ENCODE data around the gene SGK1. TPM values are rescaled to one million over a fixed set of nuclear protein-coding genes. Genes with fewer than 3 reads are reported as not detected.
"Not testable (repeated sequence)": the region's sequence is repeated elsewhere in the genome, so short reads cannot be mapped to it uniquely, and the experiment has no call there.

Gene SGK1
- total RNA-seq, 2 experiments from 2014 or later = 39.7 to 41.0 TPM

DNA sequence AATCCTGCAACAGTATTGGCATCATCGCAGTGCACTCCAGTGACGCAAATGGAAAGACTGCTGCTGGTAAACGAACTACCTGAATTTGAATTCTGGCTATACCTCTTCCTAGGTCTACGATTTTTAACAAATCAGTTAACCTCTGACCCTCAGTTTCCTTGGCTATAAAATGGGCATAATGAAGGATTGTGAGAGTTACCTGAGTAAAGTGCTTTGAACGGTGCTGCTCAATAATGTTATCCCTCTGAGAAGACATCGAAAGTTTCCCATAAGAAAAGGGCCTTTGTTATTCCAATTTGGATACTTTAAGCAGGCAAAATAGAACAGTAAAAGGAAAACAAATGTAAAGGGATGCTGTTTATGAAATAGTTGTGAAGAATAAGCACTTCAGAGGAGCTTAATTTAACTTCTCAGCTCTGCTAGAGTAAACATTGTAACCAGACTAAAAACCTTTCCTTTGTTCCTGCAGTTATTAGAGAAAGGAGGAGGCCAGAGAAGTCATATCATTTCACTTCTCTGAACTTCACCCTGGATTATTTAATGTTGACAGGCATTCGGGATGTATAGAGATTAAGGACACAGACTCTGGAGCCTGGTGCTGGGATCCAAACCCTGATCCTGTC lies 5.8 kb downstream of the SGK1 start:
- ChIA-PET CTCF (interaction anchor here (0.6 kb wide), 1 partner anchor 40 kb away, joined by 4 read pairs; no protein-coding TSS in a partner anchor), POLR2A (no interaction called here)
- Mint-ChIP-seq H3K27ac (no peak overlapping the region), H3K27me3 (peaks cover 4% of the 10 kb centered on the region), H3K36me3 (no peaks in the 10 kb centered on the region), H3K9me3 (no peaks in the 10 kb centered on the region), H3K4me3 (no peak overlapping the region), H3K4me1 (ENCODE audit: low read depth) (peaks cover 10% of the 10 kb centered on the region)
- intact Hi-C loops (cut with micrococcal nuclease) = no loop called here
- no peak for DNase-seq

DNA sequence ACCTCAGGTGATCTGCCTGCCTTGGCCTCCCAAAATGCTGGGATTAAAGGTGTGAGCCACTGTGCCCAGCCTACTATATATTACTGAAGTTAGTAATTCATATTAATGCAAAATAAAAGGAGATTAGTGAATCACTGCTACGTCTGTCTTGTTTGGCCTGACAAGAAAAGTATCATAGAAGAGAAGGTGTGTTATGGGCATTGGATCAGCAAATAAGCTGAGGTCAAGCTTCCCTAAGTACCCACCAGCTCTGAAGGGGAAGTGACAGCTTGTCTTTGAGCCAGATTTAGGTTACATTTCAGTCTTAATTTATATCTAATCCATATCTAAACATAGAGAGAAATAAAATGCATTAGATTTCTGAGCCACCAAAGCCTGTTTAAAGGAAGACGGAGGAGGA lies 7.1 kb downstream of the SGK1 start:
- Mint-ChIP-seq H3K4me1 (ENCODE audit: low read depth) (peaks cover 7% of the 10 kb centered on the region), H3K27ac (no peak overlapping the region), H3K36me3 (no peaks in the 10 kb centered on the region), H3K27me3 (peaks cover 2% of the 10 kb centered on the region), H3K4me3 (no peak overlapping the region), H3K9me3 (no peaks in the 10 kb centered on the region)
- intact Hi-C loops (cut with micrococcal nuclease) = no loop called here
- no peak for DNase-seq
- CTCF ChIA-PET = no interaction called here
- POLR2A ChIA-PET = no interaction called here

DNA sequence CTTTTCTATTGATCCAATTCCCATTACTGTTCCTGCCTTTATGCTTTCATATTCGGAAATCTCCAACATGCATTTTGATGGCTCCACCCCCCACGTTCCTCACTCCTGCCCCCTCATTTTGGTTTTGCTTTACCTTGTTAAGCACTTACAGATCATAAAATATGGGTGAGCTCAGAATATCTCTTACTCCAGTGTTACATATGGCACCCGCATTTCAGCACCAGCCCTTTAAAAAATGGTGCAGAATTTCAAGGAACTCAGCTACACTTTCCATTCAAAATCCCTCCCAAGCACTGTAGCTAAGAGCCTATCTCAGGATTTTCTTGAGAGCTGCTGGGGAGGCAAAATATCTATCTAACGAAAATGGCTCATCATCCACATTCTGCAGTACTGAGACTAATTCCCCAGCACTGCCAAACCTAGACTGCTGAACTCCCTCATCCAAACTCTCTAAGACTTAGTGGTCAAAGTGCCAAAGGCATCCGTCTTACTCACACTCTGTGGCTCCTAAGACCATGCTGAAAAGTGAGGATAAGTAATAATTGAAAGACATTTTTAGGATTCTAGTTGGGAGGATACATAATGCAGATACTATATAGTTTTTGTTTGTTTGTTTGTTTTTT lies 7.8 kb downstream of the SGK1 start:
- intact Hi-C loops (cut with micrococcal nuclease) = no loop called here
- H3K9me3 Mint-ChIP-seq = no peaks in the 10 kb centered on the region
- POLR2A ChIA-PET = interaction anchor here (0.6 kb wide), 1 partner anchor 34 kb away, joined by 3 read pairs; no protein-coding TSS in a partner anchor

DNA sequence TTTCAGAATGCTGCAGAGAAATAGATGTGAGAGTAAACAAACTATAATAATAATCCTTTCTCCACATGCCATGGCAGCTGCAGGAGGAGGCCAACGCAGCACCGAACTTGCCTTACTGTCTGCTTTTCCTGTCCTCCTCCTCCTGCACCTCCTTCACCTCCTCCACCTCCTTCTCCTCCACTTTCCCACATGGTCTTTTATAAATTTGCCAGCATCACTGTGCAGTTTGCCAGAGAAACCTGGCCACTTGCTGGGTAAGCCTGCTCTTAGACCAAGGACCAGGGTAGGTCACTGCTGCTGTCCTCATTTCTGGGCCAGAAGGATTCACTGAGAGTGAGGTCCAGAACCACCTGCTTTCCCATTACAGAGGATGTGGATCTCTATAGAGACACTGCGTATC lies 8.7 kb downstream of the SGK1 start:
- Mint-ChIP-seq H3K4me3 (no peak overlapping the region), H3K27me3 (peaks cover 2% of the 10 kb centered on the region), H3K36me3 (no peaks in the 10 kb centered on the region), H3K9me3 (no peaks in the 10 kb centered on the region), H3K27ac (no peak overlapping the region), H3K4me1 (ENCODE audit: low read depth) (peaks cover 10% of the 10 kb centered on the region)
- no peak for DNase-seq
- CTCF ChIA-PET = no interaction called here
- intact Hi-C loops (cut with micrococcal nuclease) = no loop called here
- POLR2A ChIA-PET = no interaction called here

More for the DNA sequence above, 7.8 kb downstream of the SGK1 start:
- Mint-ChIP-seq H3K36me3 (no peaks in the 10 kb centered on the region), H3K4me3 (no peak overlapping the region), H3K27ac (no peak overlapping the region), H3K27me3 (peaks cover 2% of the 10 kb centered on the region), H3K4me1 (ENCODE audit: low read depth) (peaks cover 7% of the 10 kb centered on the region)
- no peak for DNase-seq
- CTCF ChIA-PET = no interaction called here

DNA sequence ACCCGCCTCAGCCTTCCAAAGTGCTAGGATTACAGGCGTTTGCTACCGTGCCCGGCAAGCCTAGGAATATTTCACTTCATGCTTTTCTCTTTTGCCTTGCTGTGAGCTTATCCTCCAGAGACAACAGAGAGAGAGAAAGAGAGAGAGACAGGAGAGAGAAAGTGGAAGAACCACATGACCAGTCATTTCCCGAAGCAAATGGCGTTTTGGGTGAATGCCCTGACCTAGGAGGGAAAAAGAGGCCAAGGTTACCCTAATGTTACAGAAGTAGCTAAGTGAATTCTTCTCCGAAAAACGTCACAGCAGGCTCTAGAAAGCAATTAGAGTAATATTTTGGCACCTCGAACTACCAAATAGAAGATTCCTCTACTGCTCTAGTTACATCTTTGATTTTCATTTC lies 9.1 kb downstream of the SGK1 start:
- intact Hi-C loops (cut with micrococcal nuclease) = no loop called here
- H3K36me3 Mint-ChIP-seq = no peaks in the 10 kb centered on the region
- H3K27ac Mint-ChIP-seq = no peak overlapping the region
- peaks cover 10% of the 10 kb centered on the region for H3K4me1 Mint-ChIP-seq (ENCODE audit: low read depth)
- H3K9me3 Mint-ChIP-seq = no peaks in the 10 kb centered on the region
- no peak overlapping the region for H3K4me3 Mint-ChIP-seq
- CTCF ChIA-PET = no interaction called here
- peaks cover 2% of the 10 kb centered on the region for H3K27me3 Mint-ChIP-seq
- DNase-seq = no peak
- POLR2A ChIA-PET = no interaction called here

DNA sequence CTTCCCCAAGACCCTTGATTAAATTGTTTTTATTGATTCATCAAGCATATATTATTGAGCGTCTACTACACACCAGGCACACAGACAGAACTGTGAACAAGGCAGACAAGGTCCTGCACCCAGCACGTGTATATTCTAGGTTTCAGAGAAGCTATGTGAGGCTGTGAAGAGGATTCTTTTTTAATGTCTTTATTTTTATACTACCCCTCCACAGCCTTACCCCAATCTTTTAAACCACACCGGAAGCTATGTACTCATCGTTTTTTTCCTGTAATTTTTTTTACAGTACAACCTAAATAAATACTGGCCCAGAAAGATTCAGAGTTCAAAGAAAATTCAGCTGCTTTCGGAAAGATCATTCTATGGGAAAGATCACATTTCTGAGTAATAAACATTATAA lies 10.0 kb downstream of the SGK1 start:
- H3K9me3 Mint-ChIP-seq = no peaks in the 10 kb centered on the region
- no peaks in the 10 kb centered on the region for H3K27me3 Mint-ChIP-seq
- H3K27ac Mint-ChIP-seq = no peak overlapping the region
- intact Hi-C loops (cut with micrococcal nuclease) = no loop called here
- H3K4me1 Mint-ChIP-seq (ENCODE audit: low read depth) = peaks cover 3% of the 10 kb centered on the region
- no peak for DNase-seq
- H3K36me3 Mint-ChIP-seq = no peaks in the 10 kb centered on the region
- POLR2A ChIA-PET = no interaction called here
- CTCF ChIA-PET = no interaction called here
- H3K4me3 Mint-ChIP-seq = no peak overlapping the region

DNA sequence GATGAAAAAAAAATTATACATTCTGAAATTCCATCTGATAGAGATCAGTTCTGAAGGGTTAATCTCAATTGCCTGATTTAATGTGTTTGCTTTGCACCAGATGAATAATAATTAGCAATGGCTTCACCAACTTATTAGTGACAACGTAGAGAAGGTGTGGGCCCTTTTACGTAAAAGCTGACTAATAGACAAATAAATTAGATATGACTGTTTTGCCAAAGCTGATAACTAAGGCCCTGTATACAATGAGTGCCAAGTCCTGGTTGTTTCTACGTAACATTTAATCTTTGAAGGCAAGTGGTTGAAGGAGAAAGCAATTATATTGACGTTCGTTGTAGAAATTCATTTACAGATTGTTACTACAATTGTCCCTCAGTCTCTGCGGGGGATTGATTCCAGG lies 10.8 kb downstream of the SGK1 start:
- no peak overlapping the region for H3K27ac Mint-ChIP-seq
- ChIA-PET POLR2A (no interaction called here), CTCF (no interaction called here)
- no peaks in the 10 kb centered on the region for H3K9me3 Mint-ChIP-seq
- DNase-seq = no peak
- H3K4me3 Mint-ChIP-seq = no peak overlapping the region
- no peaks in the 10 kb centered on the region for H3K27me3 Mint-ChIP-seq
- H3K36me3 Mint-ChIP-seq = no peaks in the 10 kb centered on the region
- intact Hi-C loops (cut with micrococcal nuclease) = no loop called here
- peaks cover 3% of the 10 kb centered on the region for H3K4me1 Mint-ChIP-seq (ENCODE audit: low read depth)

DNA sequence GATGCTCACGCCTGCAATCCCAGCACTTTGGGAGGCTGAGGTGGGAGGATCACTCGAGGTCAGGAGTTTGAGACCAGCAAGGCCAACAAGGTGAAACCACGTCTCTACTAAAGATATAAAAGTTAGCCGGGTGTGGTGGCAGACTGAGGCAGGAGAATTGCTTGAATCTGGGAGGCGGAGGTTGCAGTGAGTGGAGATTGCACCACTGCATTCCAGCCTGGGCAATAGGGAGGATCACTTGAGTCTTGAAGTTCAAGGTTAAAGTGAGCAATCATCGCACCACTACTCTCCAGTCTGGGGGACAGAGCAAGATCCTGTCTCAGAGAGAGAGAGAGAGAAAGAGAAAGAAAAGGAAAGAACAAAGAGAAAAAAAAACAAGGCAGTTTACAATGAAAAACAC lies 13.5 kb downstream of the SGK1 start:
- CTCF ChIA-PET; H3K27me3 Mint-ChIP-seq; H3K27ac Mint-ChIP-seq; H3K36me3 Mint-ChIP-seq; DNase-seq; H3K9me3 Mint-ChIP-seq; intact Hi-C loops (cut with micrococcal nuclease); POLR2A ChIA-PET; H3K4me1 Mint-ChIP-seq (ENCODE audit: low read depth); H3K4me3 Mint-ChIP-seq: not testable (repeated sequence)

DNA sequence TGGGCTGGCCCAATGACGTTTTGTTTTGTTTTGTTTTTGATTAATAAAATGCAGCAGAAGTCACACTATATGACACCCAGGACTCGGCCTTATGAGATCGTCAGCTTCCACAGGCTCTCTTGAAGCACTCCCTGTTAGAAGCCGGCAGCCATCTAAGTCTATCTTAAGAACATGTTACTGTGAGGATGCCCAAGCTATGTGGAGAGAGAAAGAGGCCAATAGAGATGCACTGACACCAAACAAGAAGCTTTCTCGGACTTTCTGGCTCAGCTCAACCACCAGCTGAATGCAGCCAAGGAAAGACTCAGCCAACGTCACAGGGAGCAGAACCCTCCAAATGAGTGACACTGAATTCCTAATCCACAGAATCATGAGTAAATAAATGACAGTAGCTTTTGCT lies 14.0 kb downstream of the SGK1 start:
- intact Hi-C loops (cut with micrococcal nuclease) = no loop called here

DNA sequence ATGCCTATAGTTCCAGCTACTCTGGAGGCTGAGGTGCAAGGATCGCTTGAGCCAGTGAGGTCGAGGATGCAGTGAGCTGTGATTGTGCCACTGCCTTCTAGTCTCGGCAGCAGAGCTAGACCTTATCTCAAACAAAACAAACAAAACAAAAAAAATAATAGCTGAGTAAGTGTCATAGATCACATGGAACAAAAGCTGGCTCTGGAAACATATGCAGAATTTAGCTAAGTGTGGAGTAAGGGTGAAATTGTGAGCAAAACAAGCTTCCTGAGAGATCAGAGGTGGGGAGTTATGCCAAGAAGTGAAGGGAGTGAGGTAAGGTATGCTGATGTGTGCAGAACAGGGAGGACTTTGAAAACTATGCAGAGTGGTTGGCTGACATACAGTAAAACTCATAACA lies 18.7 kb downstream of the SGK1 start:
- Mint-ChIP-seq H3K27ac (no peak overlapping the region), H3K27me3 (no peaks in the 10 kb centered on the region), H3K4me3 (no peak overlapping the region), H3K4me1 (ENCODE audit: low read depth) (peaks cover 3% of the 10 kb centered on the region), H3K36me3 (no peaks in the 10 kb centered on the region), H3K9me3 (no peaks in the 10 kb centered on the region)
- no peak for DNase-seq
- ChIA-PET POLR2A (interaction anchor here (0.7 kb wide), 1 partner anchor 19 kb away, joined by 4 read pairs; the partner anchor contains the start of gene SGK1), CTCF (interaction anchor here (0.7 kb wide), 1 partner anchor 253 kb away, joined by 3 read pairs; no protein-coding TSS in a partner anchor)
- intact Hi-C loops (cut with micrococcal nuclease) = no loop called here

More for the DNA sequence above, 14.0 kb downstream of the SGK1 start:
- ChIA-PET CTCF (no interaction called here), POLR2A (no interaction called here)
- Mint-ChIP-seq H3K36me3 (no peaks in the 10 kb centered on the region), H3K4me3 (no peak overlapping the region), H3K27ac (no peak overlapping the region), H3K9me3 (no peaks in the 10 kb centered on the region), H3K4me1 (ENCODE audit: low read depth) (peaks cover 6% of the 10 kb centered on the region), H3K27me3 (no peaks in the 10 kb centered on the region)
- DNase-seq = no peak

DNA sequence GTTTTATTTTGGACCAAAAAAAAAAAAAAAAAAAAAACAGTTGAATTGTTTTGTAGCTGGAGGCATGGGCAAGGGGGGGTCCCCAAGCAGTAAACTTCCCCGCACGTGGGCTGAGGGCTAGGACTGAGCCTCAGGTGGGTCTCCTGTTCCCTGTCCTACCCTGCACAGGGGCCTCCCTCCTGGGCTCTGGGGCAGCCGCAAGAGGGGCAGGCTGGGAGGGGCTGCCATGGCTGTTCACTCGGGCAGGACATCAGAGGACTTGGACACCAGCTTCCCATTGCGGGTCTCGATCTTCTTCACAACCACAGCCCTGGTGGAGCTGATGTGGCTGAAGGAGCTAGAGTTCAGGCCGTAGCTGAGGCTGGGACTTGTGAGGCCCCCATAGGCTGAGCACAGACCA lies 21.1 kb downstream of the SGK1 start:
- ChIA-PET CTCF (interaction anchor here (0.6 kb wide), 1 partner anchor 180 kb away, joined by 3 read pairs; no protein-coding TSS in a partner anchor), POLR2A (no interaction called here)
- Mint-ChIP-seq H3K4me1 (ENCODE audit: low read depth) (peaks cover 3% of the 10 kb centered on the region), H3K9me3 (no peaks in the 10 kb centered on the region), H3K27ac (no peak overlapping the region), H3K36me3 (no peaks in the 10 kb centered on the region), H3K27me3 (no peaks in the 10 kb centered on the region), H3K4me3 (no peak overlapping the region)
- no peak for DNase-seq
- intact Hi-C loops (cut with micrococcal nuclease) = no loop called here

DNA sequence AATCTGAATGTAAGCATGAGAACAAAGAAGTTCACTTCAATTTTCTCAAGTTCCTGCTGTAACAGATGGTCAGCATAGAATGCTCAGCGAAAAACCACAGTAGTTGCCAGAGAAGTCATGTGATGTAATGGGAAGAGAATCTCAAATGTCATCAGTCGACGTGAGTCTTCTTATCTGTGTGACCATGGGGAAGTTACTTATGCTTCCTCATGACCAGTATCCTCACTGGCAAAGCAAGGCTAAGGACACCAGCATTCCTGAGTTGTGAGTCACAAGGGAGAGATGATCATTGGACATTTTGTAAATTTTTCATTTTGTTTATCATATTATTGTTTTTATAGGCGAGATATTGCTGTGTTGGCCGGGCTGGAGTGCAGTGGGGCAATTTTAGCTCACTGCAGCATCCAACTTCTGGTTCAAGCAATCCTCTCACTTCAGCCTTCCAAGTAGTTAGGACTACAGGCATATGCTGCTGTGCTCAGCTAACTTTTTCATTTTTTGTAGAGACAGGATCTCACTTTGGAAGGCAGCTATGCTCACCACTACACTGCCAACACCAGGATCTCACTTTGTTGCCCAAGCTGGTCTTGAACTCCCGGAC lies 21.9 kb downstream of the SGK1 start:
- ChIA-PET CTCF (interaction anchor here (0.5 kb wide), 1 partner anchor 479 kb away, joined by 3 read pairs; no protein-coding TSS in a partner anchor), POLR2A (no interaction called here)
- Mint-ChIP-seq H3K9me3 (no peaks in the 10 kb centered on the region), H3K4me1 (ENCODE audit: low read depth) (peaks cover 3% of the 10 kb centered on the region), H3K27me3 (no peaks in the 10 kb centered on the region), H3K36me3 (no peaks in the 10 kb centered on the region), H3K27ac (no peak overlapping the region), H3K4me3 (no peak overlapping the region)
- intact Hi-C loops (cut with micrococcal nuclease) = no loop called here
- no peak for DNase-seq

DNA sequence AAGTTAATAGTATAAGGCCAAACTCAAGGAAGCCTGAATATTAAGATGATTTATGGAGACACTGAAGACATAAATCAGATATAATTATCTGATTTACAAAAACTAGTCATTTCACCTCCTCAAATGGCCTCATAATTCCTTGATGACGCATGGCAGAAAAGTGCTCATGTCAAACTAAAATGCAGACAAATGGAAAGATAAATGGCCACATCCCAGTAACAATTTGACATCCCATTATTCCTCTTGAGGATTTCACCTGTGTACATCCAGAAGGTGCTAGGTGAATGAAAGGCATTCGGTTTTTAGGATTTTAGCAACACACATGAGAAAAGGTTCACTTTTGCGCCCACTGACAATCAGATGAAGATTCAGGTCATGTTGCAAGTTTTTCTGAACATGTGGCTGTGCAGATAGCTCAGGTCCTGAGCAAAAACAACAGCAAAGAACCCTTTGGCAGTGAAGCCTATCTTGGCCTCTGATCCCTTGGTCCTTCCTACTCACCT lies 24.2 kb downstream of the SGK1 start:
- peaks cover 5% of the 10 kb centered on the region for H3K4me1 Mint-ChIP-seq (ENCODE audit: low read depth)
- no peak overlapping the region for H3K4me3 Mint-ChIP-seq
- CTCF ChIA-PET = no interaction called here
- intact Hi-C loops (cut with micrococcal nuclease) = no loop called here
- no peak overlapping the region for H3K27ac Mint-ChIP-seq
- H3K27me3 Mint-ChIP-seq = no peaks in the 10 kb centered on the region
- H3K9me3 Mint-ChIP-seq = no peaks in the 10 kb centered on the region
- DNase-seq = no peak
- POLR2A ChIA-PET = no interaction called here
- H3K36me3 Mint-ChIP-seq = no peaks in the 10 kb centered on the region

All from activated CD4-positive, alpha-beta memory T cell treated with anti-CD3 and anti-CD28 coated beads for 36 hours (primary cell).